DOHH2 (cell line): Measurements from ENCODE around the gene MUC5B.

Experiments
- H3F3A ChIP-seq: fragments of 200-600 bp; sonication (generic), shearing (Covaris generic); 2 replicates; pipeline ENCODE4 v1.6.0; 2016; ENCODE audit warnings: antibody characterized with exemption, mild to moderate bottlenecking; ENCODE audit not compliant: control insufficient read depth, insufficient read depth
- H3K27ac ChIP-seq: fragments of 200-600 bp; sonication (generic); 2 replicates; pipeline ENCODE4 v1.5.1; 2014; ENCODE audit warnings: low read depth, mild to moderate bottlenecking, low read length, moderate library complexity
- H3K27me3 ChIP-seq: fragments of 200-600 bp; sonication (generic); 2 replicates; pipeline ENCODE4 v1.6.1; 2014; ENCODE audit warnings: mild to moderate bottlenecking, low read length, mixed read lengths; ENCODE audit not compliant: control insufficient read depth
- H3K36me3 ChIP-seq: fragments of 200-600 bp; sonication (generic); 2 replicates; pipeline ENCODE4 v1.6.1; 2014; ENCODE audit warnings: mild to moderate bottlenecking, low read length, moderate library complexity, mixed read lengths; ENCODE audit not compliant: control insufficient read depth
- H3K4me1 ChIP-seq: fragments of 200-600 bp; sonication (generic); 2 replicates; pipeline ENCODE4 v1.6.1; 2014; ENCODE audit warnings: mild to moderate bottlenecking, low read length, mixed read lengths; ENCODE audit not compliant: control insufficient read depth
- H3K4me2 ChIP-seq: fragments of 200-600 bp; sonication (generic); 2 replicates; pipeline ENCODE4 v1.6.0; 2014; ENCODE audit warnings: mild to moderate bottlenecking, low read length, moderate library complexity
- H3K4me3 ChIP-seq: fragments of 200-600 bp; sonication (generic); 2 replicates; pipeline ENCODE4 v1.5.1; 2014; ENCODE audit warnings: mild to moderate bottlenecking, low read length, mixed read lengths
- H3K79me2 ChIP-seq: fragments of 200-600 bp; sonication (generic); 2 replicates; pipeline ENCODE4 v1.6.1; 2014; ENCODE audit warnings: mild to moderate bottlenecking, low read length, mixed read lengths; ENCODE audit not compliant: control insufficient read depth
- H3K9me2 ChIP-seq: fragments of 200-600 bp; sonication (generic); replicated peaks from 2 replicates; pipeline ENCODE4 v1.6.1; 2014; ENCODE audit warnings: mild to moderate bottlenecking, low read length, mixed read lengths; ENCODE audit not compliant: control insufficient read depth
- H3K9me3 ChIP-seq: fragments of 200-600 bp; sonication (generic); 2 replicates; pipeline ENCODE4 v1.6.1; 2014; ENCODE audit warnings: antibody characterized with exemption, low read length, mixed read lengths; ENCODE audit not compliant: control insufficient read depth, insufficient read depth
- H4K20me1 ChIP-seq: fragments of 200-600 bp; sonication (generic); 2 replicates; pipeline ENCODE4 v1.6.0; 2014; ENCODE audit warnings: low read depth, mild to moderate bottlenecking, antibody characterized with exemption, low read length, moderate library complexity; ENCODE audit not compliant: control insufficient read depth, insufficient read depth
- EZH2phosphoT487 ChIP-seq: fragments of 200-600 bp; sonication (generic); IDR thresholded peaks from 2 replicates; pipeline ENCODE4 v1.6.1; 2017; ENCODE audit warnings: borderline replicate concordance, mild to moderate bottlenecking, antibody characterized with exemption, low read length, moderate library complexity, mixed read lengths
- TF ChIP-seq, protein P1 (sequence below): fragments of 200-600 bp; sonication (generic); IDR thresholded peaks from one replicate; pipeline ENCODE4 v1.5.1; 2014; ENCODE audit warnings: antibody characterized with exemption, mild to moderate bottlenecking, low read depth, low read length; ENCODE audit not compliant: poor library complexity, severe bottlenecking

Gene MUC5B

DNA sequence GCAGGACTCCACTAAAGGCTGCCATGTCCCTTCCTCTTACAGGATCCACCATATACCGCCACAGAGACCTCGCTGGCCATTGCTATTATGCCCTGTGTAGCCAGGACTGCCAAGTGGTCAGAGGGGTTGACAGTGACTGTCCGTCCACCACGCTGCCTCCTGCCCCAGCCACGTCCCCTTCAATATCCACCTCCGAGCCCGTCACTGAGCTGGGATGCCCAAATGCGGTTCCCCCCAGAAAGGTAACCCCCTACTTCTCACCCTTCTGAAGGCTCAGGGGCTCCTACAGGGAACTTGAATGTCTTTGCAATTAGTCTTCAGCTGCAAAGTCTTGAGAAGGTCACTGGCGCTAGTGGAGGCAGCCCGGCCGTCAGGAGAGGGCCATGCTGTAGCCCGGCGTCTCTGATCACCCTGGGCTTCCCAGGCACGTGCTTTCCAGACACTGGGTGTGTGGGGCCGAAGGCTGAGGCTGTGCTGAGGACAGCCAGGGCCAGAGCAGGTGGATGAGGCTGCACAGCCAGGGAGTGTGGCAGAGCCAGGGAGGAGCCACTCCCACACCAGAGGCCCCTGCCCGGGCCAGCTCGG is 30.0 kb upstream of the MUC5B start:
- no peaks in the 10 kb centered on the region for H3K9me2 ChIP-seq
- H3K27ac ChIP-seq = no peak overlapping the region
- H3K4me2 ChIP-seq = no peak overlapping the region
- H3K4me3 ChIP-seq = no peak overlapping the region
- no peaks in the 10 kb centered on the region for H3F3A ChIP-seq
- H3K9me3 ChIP-seq = peaks cover 20% of the 10 kb centered on the region; the same call in 1 of the 2 replicates
- no peaks in the 10 kb centered on the region for H3K4me1 ChIP-seq
- H3K27me3 ChIP-seq = no peaks in the 10 kb centered on the region
- TF ChIP-seq, protein P1, sequence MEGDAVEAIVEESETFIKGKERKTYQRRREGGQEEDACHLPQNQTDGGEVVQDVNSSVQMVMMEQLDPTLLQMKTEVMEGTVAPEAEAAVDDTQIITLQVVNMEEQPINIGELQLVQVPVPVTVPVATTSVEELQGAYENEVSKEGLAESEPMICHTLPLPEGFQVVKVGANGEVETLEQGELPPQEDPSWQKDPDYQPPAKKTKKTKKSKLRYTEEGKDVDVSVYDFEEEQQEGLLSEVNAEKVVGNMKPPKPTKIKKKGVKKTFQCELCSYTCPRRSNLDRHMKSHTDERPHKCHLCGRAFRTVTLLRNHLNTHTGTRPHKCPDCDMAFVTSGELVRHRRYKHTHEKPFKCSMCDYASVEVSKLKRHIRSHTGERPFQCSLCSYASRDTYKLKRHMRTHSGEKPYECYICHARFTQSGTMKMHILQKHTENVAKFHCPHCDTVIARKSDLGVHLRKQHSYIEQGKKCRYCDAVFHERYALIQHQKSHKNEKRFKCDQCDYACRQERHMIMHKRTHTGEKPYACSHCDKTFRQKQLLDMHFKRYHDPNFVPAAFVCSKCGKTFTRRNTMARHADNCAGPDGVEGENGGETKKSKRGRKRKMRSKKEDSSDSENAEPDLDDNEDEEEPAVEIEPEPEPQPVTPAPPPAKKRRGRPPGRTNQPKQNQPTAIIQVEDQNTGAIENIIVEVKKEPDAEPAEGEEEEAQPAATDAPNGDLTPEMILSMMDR = no peak
- no peak for TF ChIP-seq EZH2phosphoT487
- no peaks in the 10 kb centered on the region for H3K36me3 ChIP-seq
- H4K20me1 ChIP-seq = no peaks in the 10 kb centered on the region
- no peaks in the 10 kb centered on the region for H3K79me2 ChIP-seq

DNA sequence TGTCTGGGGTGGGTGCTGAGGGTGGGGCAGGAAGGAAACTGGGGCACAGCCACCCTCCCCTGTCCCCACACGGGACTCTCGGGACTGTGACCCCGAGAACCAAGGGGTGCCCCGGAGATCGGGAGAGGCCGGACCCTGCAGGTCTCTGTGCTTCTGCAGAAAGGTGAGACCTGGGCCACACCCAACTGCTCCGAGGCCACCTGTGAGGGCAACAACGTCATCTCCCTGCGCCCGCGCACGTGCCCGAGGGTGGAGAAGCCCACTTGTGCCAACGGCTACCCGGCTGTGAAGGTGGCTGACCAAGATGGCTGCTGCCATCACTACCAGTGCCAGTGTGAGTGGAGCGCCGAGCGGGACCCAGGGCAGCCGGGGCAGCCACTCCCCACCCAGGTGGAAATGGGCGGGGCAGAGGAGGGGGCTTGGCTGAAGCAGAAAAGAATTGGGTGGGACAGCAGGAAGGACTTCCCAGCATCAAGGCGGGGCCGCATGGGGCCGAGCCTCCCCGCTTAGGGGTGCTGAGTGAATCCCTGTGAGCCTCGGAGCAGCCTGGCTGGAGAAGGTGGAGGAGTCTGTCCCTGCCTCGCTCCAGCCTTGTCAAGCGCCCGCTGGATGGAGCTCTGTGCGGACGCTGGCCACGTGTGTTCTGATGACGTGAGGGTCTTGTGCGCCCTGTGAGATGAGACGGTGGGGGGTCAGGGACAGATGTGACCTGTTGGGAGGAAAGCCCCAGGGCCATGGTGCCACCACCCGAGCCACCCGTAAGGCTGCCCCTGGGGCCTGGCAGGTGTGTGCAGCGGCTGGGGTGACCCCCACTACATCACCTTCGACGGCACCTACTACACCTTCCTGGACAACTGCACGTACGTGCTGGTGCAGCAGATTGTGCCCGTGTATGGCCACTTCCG is 29.3 kb upstream of the MUC5B start:
- Histone ChIP-seq H3K4me2 (no peak overlapping the region), H3F3A (no peaks in the 10 kb centered on the region), H3K4me1 (no peaks in the 10 kb centered on the region), H3K79me2 (no peaks in the 10 kb centered on the region), H3K27me3 (no peaks in the 10 kb centered on the region), H4K20me1 (no peaks in the 10 kb centered on the region), H3K9me3 (peaks cover 20% of the 10 kb centered on the region; the same call in 1 of the 2 replicates), H3K4me3 (no peak overlapping the region), H3K9me2 (no peaks in the 10 kb centered on the region), H3K36me3 (no peaks in the 10 kb centered on the region), H3K27ac (no peak overlapping the region)
- TF ChIP-seq, protein P1 = no peak
- TF ChIP-seq EZH2phosphoT487 = no peak

DNA sequence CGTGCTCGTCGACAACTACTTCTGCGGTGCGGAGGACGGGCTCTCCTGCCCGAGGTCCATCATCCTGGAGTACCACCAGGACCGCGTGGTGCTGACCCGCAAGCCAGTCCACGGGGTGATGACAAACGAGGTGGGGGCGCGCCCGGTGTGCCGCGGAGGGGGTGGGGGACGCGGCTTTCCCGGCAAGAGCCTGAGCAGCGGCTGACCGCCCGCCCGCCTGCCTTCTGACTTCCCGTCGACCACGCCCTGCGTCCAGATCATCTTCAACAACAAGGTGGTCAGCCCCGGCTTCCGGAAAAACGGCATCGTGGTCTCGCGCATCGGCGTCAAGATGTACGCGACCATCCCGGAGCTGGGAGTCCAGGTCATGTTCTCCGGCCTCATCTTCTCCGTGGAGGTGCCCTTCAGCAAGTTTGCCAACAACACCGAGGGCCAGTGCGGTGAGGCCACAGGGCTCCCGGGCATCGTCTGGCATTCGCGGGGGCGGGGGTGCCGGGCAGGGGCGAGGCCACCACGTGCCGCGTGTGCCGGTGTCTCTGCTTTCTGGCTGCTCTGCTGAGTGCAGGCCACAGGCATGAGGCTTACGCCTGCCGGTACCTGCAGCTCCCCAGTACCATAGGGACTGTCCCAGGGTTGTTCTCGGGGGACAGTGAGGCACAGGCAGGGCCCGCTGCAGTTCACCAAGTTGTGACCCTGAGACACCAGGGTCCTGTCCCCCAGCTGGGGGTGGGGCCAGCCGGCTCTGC is 28.5 kb upstream of the MUC5B start:
- no peaks in the 10 kb centered on the region for H3F3A ChIP-seq
- no peaks in the 10 kb centered on the region for H3K27me3 ChIP-seq
- no peaks in the 10 kb centered on the region for H3K4me1 ChIP-seq
- H3K36me3 ChIP-seq = no peaks in the 10 kb centered on the region
- no peak overlapping the region for H3K4me2 ChIP-seq
- no peaks in the 10 kb centered on the region for H3K9me2 ChIP-seq
- no peak overlapping the region for H3K27ac ChIP-seq
- H3K79me2 ChIP-seq = no peaks in the 10 kb centered on the region
- peaks cover 20% of the 10 kb centered on the region; the same call in 1 of the 2 replicates for H3K9me3 ChIP-seq
- no peaks in the 10 kb centered on the region for H4K20me1 ChIP-seq
- TF ChIP-seq, protein P1 = no peak
- no peak for TF ChIP-seq EZH2phosphoT487
- no peak overlapping the region for H3K4me3 ChIP-seq
